Measurements from ENCODE around the gene FBXL14.

- no peak for TF ChIP-seq CTCF (conservative IDR thresholded peaks at IDR 0.05; ENCODE audit: low read depth, low read length)
- TF ChIP-seq EZH2 (IDR thresholded peaks at IDR 0.05; ENCODE audit: low read length, unreplicated experiment), result no peak
These were observed 991 bp downstream of the FBXL14 start for GRCh38 chr12:1593174-1594005.
